Frontal cortex (tissue), 4 donors: Measurements from ENCODE around the gene JMJD4. TPM values are rescaled to one million over a fixed set of nuclear protein-coding genes. Genes with fewer than 3 reads are reported as not detected.
A peak's percentile ranks its signal among the peaks of the same experiment; 100 is the strongest.

Source experiments
- DNase-seq, 2 donors: peaks; one replicate each; pipeline ENCODE4 v3.0.0; 2012; ENCODE audit warnings: low spot score in 2 of 2
- FAIRE-seq: peaks from 2 replicates; lab custom pipeline; 2012; peaks lifted over from hg19 to GRCh38; lab: Jason Lieb, UNC
- total RNA-seq: library from RNA; depleted of rRNA; stranded (reverse); fragments of >200 nt; gene quantifications from one replicate; pipeline ENCODE4 v1.2.3, GENCODE V29; 2014
- donor health status: control.
- donor health status: control.
- donor health status: control.

The JMJD4 gene
- total RNA-seq, 1 donor from 2014 or later = 15.9 TPM

GRCh38 chr1:227769936-227770494, 34.9 kb upstream of the JMJD4 start:
- DNase-seq = no peak
- FAIRE-seq = no peak

DNA sequence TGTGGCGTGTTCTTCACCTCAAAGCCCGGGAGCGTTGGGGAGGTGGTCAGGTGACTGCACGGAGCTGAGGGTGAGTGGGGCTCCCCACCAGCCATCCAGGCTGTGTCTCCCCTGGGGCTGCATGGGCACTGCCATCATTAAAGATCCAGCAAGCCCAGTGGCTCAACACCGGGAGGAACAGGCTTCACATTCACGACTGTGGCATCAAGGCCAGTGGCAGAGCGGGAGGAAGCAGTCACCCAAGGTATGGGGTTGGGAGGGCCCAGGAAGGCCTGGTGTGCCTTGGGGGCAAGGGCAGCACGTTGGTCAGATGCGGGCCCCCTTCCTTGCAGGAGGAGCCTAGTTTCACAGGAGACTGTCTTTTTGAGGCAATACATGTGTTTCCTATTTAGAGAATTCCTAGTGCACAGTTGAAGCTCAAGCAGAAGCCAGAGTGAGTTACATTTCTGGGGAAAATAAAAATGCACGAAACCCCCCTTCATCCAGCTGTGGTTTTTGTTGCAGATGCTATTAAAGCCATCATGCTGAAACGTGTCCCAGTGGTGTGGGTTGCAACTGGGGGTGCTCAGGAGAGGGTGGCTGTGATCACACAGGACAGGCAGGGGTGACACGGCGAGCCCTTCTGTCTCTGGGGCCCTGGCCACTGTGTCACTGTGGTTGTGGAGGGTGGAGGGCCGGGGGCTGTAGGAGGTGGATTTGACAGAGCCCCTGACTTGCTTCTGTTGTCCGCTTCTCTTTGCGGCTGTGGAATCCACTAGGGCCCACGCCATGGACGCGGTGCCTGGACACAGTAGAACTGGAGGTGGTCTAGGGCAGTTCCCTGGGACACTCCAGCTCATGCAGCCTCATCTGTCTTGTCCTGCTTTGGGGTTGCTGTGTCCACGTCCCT, 34.2 kb upstream of the JMJD4 start:
- no peak for FAIRE-seq
- no peak for DNase-seq

DNA sequence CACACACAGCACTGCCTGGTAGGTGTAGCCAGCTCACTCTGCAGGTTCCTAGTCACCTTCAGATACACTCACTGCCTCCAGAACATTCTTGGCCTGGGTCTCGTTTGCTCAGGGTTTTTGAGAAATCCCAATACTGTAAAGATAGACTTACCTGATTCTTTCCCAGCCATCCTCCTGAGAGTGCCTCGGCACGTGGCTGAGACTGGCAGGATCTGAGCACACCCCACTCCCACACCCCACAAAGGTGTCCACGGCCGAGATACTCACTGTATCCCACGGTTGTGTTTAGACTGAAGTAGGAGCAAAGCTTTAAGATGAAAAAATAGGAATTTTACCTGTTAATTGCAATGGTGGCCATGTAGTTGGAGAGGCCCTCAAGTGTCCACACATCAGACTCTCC, 33.5 kb upstream of the JMJD4 start:
- FAIRE-seq (no peak), DNase-seq (no peak)

DNA sequence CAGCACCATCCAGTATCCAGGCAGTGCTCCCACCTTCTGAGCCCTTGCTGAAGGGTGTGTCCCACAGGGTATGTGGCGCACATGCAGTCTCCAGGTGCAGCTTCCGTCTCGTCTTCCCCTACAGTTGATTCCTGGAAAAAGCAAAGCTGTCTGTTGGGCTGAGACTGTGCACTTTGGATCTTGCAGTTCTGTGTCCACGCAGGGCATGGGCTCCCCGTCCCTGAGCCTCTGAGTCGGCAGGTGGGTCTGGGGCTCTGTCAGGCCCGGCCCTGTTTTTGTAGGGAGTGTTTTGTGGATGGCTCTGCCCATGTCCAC, 33.0 kb upstream of the JMJD4 start:
- DNase-seq (no peak), FAIRE-seq (no peak)

GRCh38 chr1:227767401-227768124, 32.5 kb upstream of the JMJD4 start:
- DNase-seq (no peak), FAIRE-seq (no peak)

GRCh38 chr1:227766653-227767277, 31.7 kb upstream of the JMJD4 start:
- no peak for DNase-seq
- FAIRE-seq = no peak

DNA sequence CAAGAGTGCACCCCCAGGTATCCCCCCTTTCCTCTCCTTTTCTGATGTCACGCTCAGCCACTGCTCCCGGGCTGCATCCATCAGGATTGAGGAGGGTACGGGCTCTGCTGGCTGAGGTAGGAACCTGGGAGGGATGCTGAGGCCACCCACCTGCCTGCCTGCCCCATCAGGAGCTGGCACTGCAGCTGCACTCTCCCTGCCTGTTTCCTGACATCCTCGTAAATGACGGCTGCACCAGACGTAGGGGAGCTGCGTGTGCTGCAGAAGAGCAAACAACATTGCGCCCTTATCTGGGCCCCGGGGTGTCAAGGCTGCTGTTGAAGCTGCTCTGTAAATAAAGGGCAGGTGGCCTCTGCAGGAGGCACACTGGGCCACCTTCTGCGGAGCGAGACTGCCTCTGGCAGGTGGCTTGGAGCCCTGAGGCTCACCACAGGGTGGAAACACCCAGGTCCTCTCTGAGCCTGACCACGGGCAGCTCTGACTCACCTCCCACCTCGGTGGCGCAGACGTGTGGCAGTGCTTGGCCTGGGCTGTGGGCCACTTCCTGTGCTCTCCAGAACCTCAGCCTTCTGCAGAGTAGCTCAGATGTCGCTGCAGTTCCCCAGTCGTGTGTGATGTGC, 31.0 kb upstream of the JMJD4 start:
- FAIRE-seq = no peak
- DNase-seq = no peak

- no peak for DNase-seq
- FAIRE-seq = no peak
Measured at GRCh38 chr1:227765261-227766014, 30.3 kb upstream of the JMJD4 start.

DNA sequence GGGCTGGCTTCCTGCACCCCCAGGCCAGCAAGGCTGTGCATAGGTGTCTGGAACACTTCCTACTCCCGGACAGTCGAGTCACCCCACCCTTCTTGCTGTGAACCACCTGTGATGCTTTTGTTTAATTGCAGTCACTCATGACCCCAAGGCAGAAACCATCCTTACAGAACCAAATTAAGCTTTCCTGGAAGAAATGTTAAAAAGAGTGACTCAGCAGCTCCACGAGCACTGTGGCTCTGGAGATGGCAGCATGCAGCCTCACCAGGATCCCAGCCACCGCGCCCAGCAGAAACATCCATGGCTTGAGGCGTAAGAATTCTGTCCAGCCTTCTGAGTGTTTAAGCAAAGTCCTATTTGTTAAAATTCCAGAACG, 28.9 kb upstream of the JMJD4 start:
- DNase-seq (no peak), FAIRE-seq (no peak)

DNA sequence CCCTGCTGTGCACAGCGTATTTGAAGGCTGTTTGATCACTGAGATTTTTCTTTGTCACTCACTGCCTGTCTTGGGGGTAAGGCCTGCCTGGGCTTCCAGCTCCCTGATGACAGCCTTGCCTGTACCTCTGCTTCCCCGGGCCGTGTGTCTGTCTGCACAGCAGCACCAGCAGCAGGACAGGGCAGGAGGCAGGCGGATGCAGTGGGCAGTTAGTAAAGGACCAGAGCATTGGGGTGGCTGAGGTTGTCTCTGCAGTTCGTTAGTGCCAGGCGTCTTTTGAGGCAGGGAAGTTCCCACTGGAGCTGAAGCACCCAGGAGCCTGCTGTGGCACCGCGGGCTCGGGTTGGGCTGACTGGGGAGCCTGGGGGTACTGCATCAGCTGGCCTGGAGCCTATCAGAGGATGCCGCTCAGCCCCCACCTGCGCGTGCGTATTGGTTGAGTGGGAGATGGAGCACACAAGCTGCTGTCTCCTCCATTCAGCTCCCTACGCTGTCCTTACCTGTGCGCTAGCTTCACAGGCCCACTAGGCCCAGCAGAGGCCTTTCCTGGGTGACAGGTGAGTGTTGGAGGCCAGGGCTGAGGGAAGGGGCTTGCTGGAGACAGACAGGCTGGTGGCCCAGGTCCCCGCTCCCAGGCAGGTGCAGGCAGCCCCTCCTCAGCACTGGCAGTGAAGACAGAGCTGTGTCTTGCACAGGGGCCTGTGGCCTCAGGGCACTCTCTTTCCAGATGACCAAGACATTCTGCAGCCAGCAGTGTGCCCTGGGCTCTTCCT, 28.3 kb upstream of the JMJD4 start:
- DNase-seq = no peak
- FAIRE-seq = no peak

- FAIRE-seq = no peak
Measured at GRCh38 chr1:227762231-227762911, 27.3 kb upstream of the JMJD4 start.

GRCh38 chr1:227761621-227762230, 26.6 kb upstream of the JMJD4 start:
- DNase-seq (no peak), FAIRE-seq (no peak)

More at GRCh38 chr1:227762231-227762911, 27.3 kb upstream of the JMJD4 start:
- DNase-seq = peak; percentile 69 to 93

- no peak for DNase-seq
Measured at GRCh38 chr1:227760377-227760776, 25.3 kb upstream of the JMJD4 start.

GRCh38 chr1:227759341-227760300, 24.5 kb upstream of the JMJD4 start:
- FAIRE-seq (no peak), DNase-seq (no peak)

More at GRCh38 chr1:227760377-227760776, 25.3 kb upstream of the JMJD4 start:
- no peak for FAIRE-seq

DNA sequence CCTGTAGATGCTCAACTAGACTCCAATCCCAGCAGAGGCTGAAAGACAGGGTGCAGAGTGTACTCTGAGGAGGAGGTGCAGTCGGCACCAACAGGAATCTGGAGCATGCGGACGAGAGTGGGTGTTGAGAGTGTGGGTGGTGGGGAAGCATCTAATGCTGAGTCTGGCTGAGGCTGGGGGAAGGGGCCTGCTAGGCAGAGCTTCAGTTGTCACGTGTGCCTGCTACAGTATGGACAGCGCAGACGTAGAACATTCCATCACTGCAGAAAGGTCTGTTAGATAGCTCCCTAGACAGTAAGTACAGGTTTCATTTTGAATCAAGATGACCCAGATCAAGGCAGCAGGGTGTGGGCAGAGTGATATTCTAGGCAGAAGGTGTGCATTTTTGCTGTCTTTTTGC, 23.3 kb upstream of the JMJD4 start:
- DNase-seq (no peak), FAIRE-seq (no peak)

DNA sequence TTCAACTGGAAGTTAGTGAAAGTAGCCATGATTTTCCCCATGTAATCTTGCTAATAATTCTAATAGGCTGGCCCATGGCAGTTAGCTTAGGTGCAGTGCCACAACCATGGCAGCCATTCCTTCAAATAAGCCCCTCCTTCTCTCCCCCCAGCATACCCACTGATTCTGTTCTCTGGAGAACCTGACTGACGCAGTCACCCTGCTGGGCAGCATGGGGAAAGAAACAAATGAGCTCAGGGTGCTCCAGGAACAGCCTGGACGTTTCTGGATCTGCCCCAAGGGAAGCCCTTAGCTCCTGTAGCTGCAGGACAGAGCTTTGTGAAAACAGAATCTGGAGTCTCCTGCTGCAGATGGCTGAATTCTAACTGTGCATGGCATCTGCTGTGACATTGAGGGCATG, 22.7 kb upstream of the JMJD4 start:
- no peak for DNase-seq
- FAIRE-seq = no peak
